Measurements from ENCODE around the gene ADGRD1.

The ADGRD1 gene

GRCh38 chr12:131076791-131077747, 123.4 kb downstream of the ADGRD1 start:
- TF ChIP-seq FOXM1 (IDR thresholded peaks at IDR 0.05; ENCODE audit: borderline replicate concordance, low read depth): no peak
- no peak for TF ChIP-seq REST (IDR thresholded peaks at IDR 0.05; ENCODE audit: low read depth)
- no peak for TF ChIP-seq MAX (IDR thresholded peaks at IDR 0.05)
- no peak for TF ChIP-seq TCF12 (IDR thresholded peaks at IDR 0.05; ENCODE audit: low read depth)
- no peak for TF ChIP-seq YY1 (IDR thresholded peaks at IDR 0.05; ENCODE audit: low read depth)
- TF ChIP-seq EGR1 (IDR thresholded peaks at IDR 0.05): no peak
- no peak for TF ChIP-seq ZBTB7A (IDR thresholded peaks at IDR 0.05; ENCODE audit: low read depth)

- no peak for TF ChIP-seq USF1 (IDR thresholded peaks at IDR 0.05)
- TF ChIP-seq CEBPB (IDR thresholded peaks at IDR 0.05): no peak
- no peak for TF ChIP-seq TCF12 (IDR thresholded peaks at IDR 0.05; ENCODE audit: low read depth)
- no peak for TF ChIP-seq FOXM1 (IDR thresholded peaks at IDR 0.05; ENCODE audit: borderline replicate concordance, low read depth)
- no peak for TF ChIP-seq TAF1 (IDR thresholded peaks at IDR 0.05; ENCODE audit: low read depth)
- TF ChIP-seq YY1 (IDR thresholded peaks at IDR 0.05; ENCODE audit: low read depth): no peak
- TF ChIP-seq RAD21 (IDR thresholded peaks at IDR 0.05; ENCODE audit: low read depth): no peak
- no peak for TF ChIP-seq TEAD4 (IDR thresholded peaks at IDR 0.05)
- no peak for TF ChIP-seq REST (IDR thresholded peaks at IDR 0.05; ENCODE audit: low read depth)
- TF ChIP-seq ZBTB7A (IDR thresholded peaks at IDR 0.05; ENCODE audit: low read depth): no peak
- TF ChIP-seq MAX (IDR thresholded peaks at IDR 0.05): no peak
- no peak for TF ChIP-seq EGR1 (IDR thresholded peaks at IDR 0.05)
- no peak for TF ChIP-seq CREB1 (IDR thresholded peaks at IDR 0.05; ENCODE audit: low read depth)
- no peak for TF ChIP-seq EP300 (IDR thresholded peaks at IDR 0.05; ENCODE audit: borderline replicate concordance)
- TF ChIP-seq NFIC (IDR thresholded peaks at IDR 0.05): no peak
Measured at GRCh38 chr12:131077931-131078391, 124.3 kb downstream of the ADGRD1 start.

GRCh38 chr12:131082290-131083194, 128.8 kb downstream of the ADGRD1 start:
- TF ChIP-seq FOXM1 (IDR thresholded peaks at IDR 0.05; ENCODE audit: borderline replicate concordance, low read depth) (no peak), TAF1 (IDR thresholded peaks at IDR 0.05; ENCODE audit: low read depth) (no peak), USF1 (IDR thresholded peaks at IDR 0.05) (no peak), RAD21 (IDR thresholded peaks at IDR 0.05; ENCODE audit: low read depth) (no peak)

GRCh38 chr12:131084341-131085011, 130.8 kb downstream of the ADGRD1 start:
- TF ChIP-seq FOXM1 (IDR thresholded peaks at IDR 0.05; ENCODE audit: borderline replicate concordance, low read depth): no peak
- no peak for TF ChIP-seq EP300 (IDR thresholded peaks at IDR 0.05; ENCODE audit: borderline replicate concordance)
- TF ChIP-seq CREB1 (IDR thresholded peaks at IDR 0.05; ENCODE audit: low read depth): no peak
- TF ChIP-seq MAX (IDR thresholded peaks at IDR 0.05): no peak
- TF ChIP-seq CEBPB (IDR thresholded peaks at IDR 0.05): no peak
- TF ChIP-seq REST (IDR thresholded peaks at IDR 0.05; ENCODE audit: low read depth): no peak
- TF ChIP-seq TEAD4 (IDR thresholded peaks at IDR 0.05): no peak
- TF ChIP-seq USF1 (IDR thresholded peaks at IDR 0.05): no peak
- TF ChIP-seq ZBTB7A (IDR thresholded peaks at IDR 0.05; ENCODE audit: low read depth): no peak
- no peak for TF ChIP-seq NFIC (IDR thresholded peaks at IDR 0.05)
- no peak for TF ChIP-seq RAD21 (IDR thresholded peaks at IDR 0.05; ENCODE audit: low read depth)
- no peak for TF ChIP-seq TAF1 (IDR thresholded peaks at IDR 0.05; ENCODE audit: low read depth)
- no peak for TF ChIP-seq YY1 (IDR thresholded peaks at IDR 0.05; ENCODE audit: low read depth)
- no peak for TF ChIP-seq TCF12 (IDR thresholded peaks at IDR 0.05; ENCODE audit: low read depth)
- TF ChIP-seq EGR1 (IDR thresholded peaks at IDR 0.05): no peak
